Measurements from ENCODE around the gene BNIP5.
"Not testable (repeated sequence)": the region's sequence is repeated elsewhere in the genome, so short reads cannot be mapped to it uniquely, and the experiment has no call there.

Gene BNIP5

DNA sequence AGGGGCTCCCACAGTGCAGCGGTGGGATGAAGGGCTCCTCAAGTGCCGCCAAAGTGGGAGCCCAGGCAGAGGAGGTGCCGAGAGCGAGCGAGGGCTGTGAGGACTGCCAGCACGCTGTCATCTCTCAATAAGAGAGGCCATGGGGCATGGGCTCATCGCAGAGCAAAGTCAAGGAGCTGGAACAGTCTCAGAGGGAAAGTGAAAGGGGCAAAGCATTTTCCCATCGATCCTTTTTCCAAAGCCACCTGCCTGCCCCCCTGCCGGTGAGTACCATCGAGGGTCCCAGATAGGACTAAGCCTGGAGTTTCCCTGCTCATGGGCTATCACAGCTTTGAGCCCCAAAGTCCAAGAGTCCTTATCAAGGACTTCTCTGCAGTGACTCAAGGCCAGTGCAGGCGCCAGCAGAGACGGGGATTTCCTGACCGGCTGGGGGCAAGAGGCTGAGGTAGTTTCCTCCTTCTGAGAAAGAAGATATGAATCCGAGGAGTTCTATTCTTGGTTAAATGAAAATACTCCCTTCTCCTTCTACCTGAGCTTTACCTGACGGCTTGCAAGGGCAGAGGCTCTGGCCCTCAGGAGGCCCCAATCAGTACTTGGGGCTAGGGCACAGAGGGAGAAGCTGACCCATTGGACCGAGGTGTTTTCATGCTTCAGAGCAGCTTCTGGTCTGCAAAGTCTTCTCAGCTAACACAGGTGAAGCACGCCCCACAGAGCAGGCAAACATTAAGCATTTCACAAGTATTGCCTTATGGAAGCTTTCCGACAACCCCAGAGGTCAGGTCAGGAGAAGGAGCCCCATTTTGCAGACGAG is 28.2 kb upstream of the BNIP5 start:
- DNase-seq, result no peak

DNA sequence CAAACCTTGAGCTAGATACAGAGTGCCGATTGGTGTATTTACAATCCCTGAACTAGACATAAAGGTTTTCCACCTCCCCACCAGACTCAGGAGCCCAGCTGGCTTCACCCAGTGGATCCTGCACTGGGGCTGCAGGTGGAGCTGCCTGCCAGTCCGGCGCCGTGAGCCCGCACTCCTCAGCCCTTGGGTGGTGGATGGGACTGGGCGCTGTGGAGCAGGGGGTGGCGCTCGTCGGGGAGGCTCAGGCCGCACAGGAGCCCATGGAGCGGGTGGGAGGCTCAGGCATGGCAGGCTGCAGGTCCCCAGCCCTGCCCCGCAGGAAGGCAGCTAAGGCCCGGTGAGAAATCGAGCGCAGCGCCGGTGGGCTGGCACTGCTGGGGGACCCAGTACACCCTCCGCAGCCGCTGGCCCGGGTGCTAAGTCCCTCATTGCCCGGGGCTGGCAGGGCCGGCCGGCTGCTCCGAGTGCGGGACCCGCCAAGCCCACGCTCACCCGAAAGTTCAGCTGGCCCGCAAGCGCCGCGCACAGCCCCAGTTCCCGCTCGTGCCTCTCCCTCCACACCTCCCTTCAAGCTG is 27.5 kb upstream of the BNIP5 start:
- DNase-seq, result not testable (repeated sequence)

- DNase-seq, result not testable (repeated sequence)
These were observed 26.7 kb upstream of the BNIP5 start for GRCh38 chr6:36363371-36363752.

DNA sequence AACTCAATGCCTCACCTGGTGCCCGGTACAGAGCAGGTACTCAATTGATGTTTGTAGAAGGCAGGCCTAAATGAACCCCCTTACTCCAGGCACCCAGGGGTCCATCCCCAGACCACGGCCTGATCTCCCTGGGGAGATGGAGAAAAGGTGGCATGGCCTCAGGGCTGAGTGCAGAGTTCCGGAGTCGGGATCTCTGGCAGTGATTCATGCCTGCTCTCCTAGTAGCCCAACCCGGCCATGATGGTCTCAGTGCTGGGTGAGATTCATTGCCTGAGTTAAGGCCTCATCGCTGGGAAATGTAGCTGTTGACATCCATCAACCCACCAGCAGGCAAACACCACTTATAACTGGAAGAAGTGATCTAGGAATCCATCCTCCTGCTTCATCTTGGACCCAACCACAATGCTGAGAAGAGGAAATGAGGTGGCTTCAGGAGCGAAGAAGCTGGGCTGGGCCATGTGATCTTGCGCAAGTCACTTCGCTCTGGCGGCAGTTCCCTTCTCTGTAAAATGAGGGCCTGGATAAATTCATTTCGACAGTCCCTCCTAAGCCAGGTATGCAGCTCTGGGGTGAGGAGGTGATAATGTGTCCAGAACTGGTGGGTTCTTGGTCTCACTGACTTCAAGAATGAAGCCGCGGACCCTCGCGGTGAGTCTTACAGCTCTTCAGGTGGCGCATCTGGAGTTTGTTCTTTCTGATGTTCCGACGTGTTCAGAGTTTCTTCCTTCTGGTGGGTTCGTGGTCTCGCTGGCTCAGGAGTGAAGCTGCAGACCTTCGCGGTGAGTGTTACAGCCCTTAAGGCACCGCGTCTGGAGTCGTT is 26.1 kb upstream of the BNIP5 start:
- no peak for DNase-seq

DNA sequence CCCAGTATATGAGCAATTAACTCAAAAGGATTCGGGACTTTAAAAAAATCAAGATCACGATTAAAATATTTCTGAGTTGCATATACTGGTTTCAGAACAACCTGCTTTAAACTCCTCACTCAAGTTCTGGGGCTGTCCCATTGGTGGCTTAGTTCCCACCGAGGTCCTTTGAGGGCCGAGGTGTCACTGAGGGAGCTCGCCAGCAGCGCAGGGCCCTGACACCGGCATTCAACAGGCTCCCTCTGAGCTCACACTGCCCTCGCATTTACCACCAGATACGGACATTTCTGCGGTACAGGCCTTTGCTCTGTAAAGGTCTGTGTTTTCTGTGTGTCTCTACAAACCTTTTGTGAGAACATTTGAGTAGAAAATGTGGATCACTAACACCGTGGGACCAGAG is 24.4 kb upstream of the BNIP5 start:
- DNase-seq, result no peak

- DNase-seq, result peak; percentile 65
These were observed 23.8 kb upstream of the BNIP5 start for GRCh38 chr6:36360241-36361054.

- no peak for DNase-seq
These were observed 21.7 kb upstream of the BNIP5 start for GRCh38 chr6:36358226-36358915.

GRCh38 chr6:36357872-36358225 is 21.2 kb upstream of the BNIP5 start:
- DNase-seq, result no peak

DNA sequence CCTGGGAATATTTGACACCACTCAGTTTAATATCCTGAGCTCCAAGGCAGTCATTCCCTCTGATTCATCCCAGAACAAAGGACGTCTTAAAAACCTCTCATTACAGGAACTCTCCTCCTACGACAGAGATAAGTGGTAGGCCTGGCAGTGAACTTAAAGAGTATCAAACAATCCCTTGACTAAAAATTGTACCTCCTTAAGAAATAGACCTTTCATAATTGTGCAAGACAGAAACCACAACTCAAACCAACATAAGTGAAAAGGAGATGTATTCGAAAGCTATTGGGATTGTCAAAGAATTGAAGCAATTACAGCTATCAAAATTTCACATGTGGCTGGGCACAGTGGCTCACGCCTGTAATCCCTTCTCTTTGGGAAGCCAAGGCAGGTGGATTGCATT is 19.1 kb upstream of the BNIP5 start:
- DNase-seq, result no peak

- DNase-seq, result peak; percentile 16
These were observed 16.8 kb upstream of the BNIP5 start for GRCh38 chr6:36353411-36353915.

GRCh38 chr6:36352477-36353157 is 15.9 kb upstream of the BNIP5 start:
- DNase-seq, result no peak

DNA sequence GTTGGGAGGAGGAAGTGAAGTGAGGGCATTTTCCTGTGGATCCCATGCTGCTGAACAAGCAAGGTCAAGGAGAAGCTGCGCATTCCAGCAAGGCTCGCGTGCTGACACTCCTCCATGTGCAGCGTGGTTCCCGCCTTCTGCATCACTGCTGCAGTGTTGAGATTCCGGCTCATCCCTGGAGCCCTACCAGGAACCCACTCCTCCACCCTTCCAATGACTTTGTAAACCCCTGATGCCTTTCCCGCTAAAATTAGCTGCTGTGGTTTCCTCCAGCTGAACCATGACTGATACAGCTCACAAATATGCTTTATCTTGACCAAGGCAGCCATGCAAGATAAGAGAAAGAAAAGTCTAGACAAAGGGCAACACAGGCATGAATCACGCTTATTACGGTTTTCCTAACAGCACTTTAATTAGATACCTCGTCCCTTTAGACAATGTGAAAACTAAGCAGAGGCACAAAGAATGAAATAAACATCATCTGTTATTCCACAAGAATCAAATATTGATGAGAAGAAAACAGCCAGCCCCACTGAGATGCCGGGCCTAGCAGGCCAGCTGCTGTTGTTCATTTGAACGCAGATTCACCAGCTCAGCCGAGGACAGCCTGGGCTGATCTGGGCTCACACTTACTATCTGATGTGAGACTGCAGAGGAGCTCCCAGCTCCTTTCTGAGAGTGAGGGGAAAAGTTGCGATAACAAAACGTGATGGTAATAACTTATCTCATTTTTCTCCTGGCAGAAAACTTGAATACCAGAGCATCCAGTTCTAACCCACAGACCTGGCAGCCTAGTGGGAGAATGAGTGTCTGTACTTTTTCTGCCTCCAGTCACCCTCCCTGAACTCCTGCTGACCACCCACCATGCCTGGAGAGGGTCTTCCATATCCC is 14.2 kb upstream of the BNIP5 start:
- DNase-seq, result no peak

DNA sequence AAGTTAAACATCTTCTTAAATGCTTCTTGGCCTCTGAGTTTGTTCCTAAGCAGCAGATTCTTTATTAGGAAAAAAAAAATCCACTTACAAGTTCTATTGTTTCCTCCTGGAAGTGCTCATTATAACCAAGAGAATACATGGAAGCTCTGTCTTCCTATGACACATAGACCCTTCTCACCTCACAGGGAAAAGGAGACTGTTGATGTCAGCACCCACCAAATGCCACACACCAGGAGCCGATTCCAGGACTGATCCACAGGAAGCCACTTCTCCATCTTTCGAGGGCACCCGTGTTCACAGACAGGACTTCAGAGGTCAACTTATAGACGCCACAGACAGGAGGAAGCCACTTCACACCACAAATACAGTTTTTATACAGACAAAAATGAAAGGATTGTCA is 13.4 kb upstream of the BNIP5 start:
- DNase-seq, result no peak

- DNase-seq, result no peak
These were observed 12.6 kb upstream of the BNIP5 start for GRCh38 chr6:36349240-36349639.

DNA sequence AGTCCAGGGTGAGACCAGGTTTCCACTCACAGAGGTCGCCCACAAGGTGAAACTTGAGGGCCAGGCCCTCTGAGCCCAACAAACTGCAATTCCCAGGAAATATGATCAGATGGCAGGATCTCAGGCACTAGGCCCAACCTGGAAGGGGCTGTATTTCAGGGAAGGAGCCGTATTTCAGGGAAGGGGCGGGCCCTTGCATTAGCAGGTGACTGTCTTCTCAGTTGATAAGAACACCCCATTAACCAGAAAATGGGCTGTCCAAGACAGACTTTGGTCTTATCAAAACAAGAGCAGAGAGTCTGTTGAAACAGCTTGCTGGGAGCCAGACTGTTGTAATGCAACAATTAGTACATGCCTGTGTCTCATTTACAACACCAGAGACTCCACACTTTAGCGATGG is 10.9 kb upstream of the BNIP5 start:
- DNase-seq, result no peak

- no peak for DNase-seq
These were observed 10.0 kb upstream of the BNIP5 start for GRCh38 chr6:36346486-36347273.

- DNase-seq, result no peak
These were observed 9.2 kb upstream of the BNIP5 start for GRCh38 chr6:36345681-36346466.

- no peak for DNase-seq
These were observed 6.5 kb upstream of the BNIP5 start for GRCh38 chr6:36343109-36343680.
